Measurements from ENCODE around the gene NACA2.
"Not testable (repeated sequence)": the region's sequence is repeated elsewhere in the genome, so short reads cannot be mapped to it uniquely, and the experiment has no call there.

Gene NACA2

GRCh38 chr17:61571624-61572023, 19.4 kb downstream of the NACA2 start:
- no peak overlapping the region for H2AFZ ChIP-seq (ENCODE audit: low read depth, low read length)
- TF ChIP-seq CTCF (IDR thresholded peaks at IDR 0.05; ENCODE audit: borderline replicate concordance, extremely low read depth, low read length, poor library complexity, severe bottlenecking): no peak
- no peak for TF ChIP-seq EZH2 (IDR thresholded peaks at IDR 0.05; ENCODE audit: borderline replicate concordance, low read depth, low read length, severe bottlenecking)
- no peak overlapping the region for H3K4me3 ChIP-seq (ENCODE audit: low read depth in 1 of 2, low read length in 2 of 2)
- DNase-seq (no peak), ATAC-seq (ENCODE audit: insufficient read depth, low read depth) (no peak)
- H3K27me3 ChIP-seq (ENCODE audit: insufficient read depth, low read length, poor library complexity): no peaks in the 10 kb centered on the region
- H3K9me3 ChIP-seq (ENCODE audit: insufficient read depth, low read length, severe bottlenecking): peaks cover 8% of the 10 kb centered on the region
- no peak overlapping the region for H3K27ac ChIP-seq (ENCODE audit: low read length)
- H3K4me1 ChIP-seq (ENCODE audit: insufficient read depth, low read length): no peaks in the 10 kb centered on the region
- H4K20me1 ChIP-seq (ENCODE audit: insufficient read depth, low read length): no peaks in the 10 kb centered on the region
- H3K9ac ChIP-seq (ENCODE audit: low read depth, low read length): no peak overlapping the region
- H3K4me2 ChIP-seq (ENCODE audit: insufficient read depth, low read length): no peak overlapping the region
- H3K79me2 ChIP-seq (ENCODE audit: insufficient read depth, low read length): no peaks in the 10 kb centered on the region
- H3K36me3 ChIP-seq (ENCODE audit: insufficient read depth, low read length): no peaks in the 10 kb centered on the region

- DNase-seq (no peak), ATAC-seq (ENCODE audit: insufficient read depth, low read depth) (no peak)
- Histone ChIP-seq H3K4me3 (ENCODE audit: low read depth in 1 of 2, low read length in 2 of 2) (no peak overlapping the region), H3K4me1 (ENCODE audit: insufficient read depth, low read length) (no peaks in the 10 kb centered on the region), H3K27me3 (ENCODE audit: insufficient read depth, low read length, poor library complexity) (no peaks in the 10 kb centered on the region), H3K9ac (ENCODE audit: low read depth, low read length) (no peak overlapping the region), H4K20me1 (ENCODE audit: insufficient read depth, low read length) (no peaks in the 10 kb centered on the region), H3K27ac (ENCODE audit: low read length) (no peak overlapping the region), H2AFZ (ENCODE audit: low read depth, low read length) (no peak overlapping the region), H3K36me3 (ENCODE audit: insufficient read depth, low read length) (no peaks in the 10 kb centered on the region), H3K4me2 (ENCODE audit: insufficient read depth, low read length) (no peak overlapping the region), H3K79me2 (ENCODE audit: insufficient read depth, low read length) (no peaks in the 10 kb centered on the region), H3K9me3 (ENCODE audit: insufficient read depth, low read length, severe bottlenecking) (peaks cover 8% of the 10 kb centered on the region)
- TF ChIP-seq EZH2 (IDR thresholded peaks at IDR 0.05; ENCODE audit: borderline replicate concordance, low read depth, low read length, severe bottlenecking) (no peak), CTCF (IDR thresholded peaks at IDR 0.05; ENCODE audit: borderline replicate concordance, extremely low read depth, low read length, poor library complexity, severe bottlenecking) (no peak)
These were observed 20.9 kb downstream of the NACA2 start for GRCh38 chr17:61570118-61570517.

GRCh38 chr17:61569525-61569924, 21.5 kb downstream of the NACA2 start:
- H3K9ac ChIP-seq (ENCODE audit: low read depth, low read length); H3K27me3 ChIP-seq (ENCODE audit: insufficient read depth, low read length, poor library complexity); H3K36me3 ChIP-seq (ENCODE audit: insufficient read depth, low read length); H2AFZ ChIP-seq (ENCODE audit: low read depth, low read length); H3K4me2 ChIP-seq (ENCODE audit: insufficient read depth, low read length); ATAC-seq (ENCODE audit: insufficient read depth, low read depth); DNase-seq; H3K4me3 ChIP-seq (ENCODE audit: low read depth in 1 of 2, low read length in 2 of 2); H3K27ac ChIP-seq (ENCODE audit: low read length); H4K20me1 ChIP-seq (ENCODE audit: insufficient read depth, low read length); H3K9me3 ChIP-seq (ENCODE audit: insufficient read depth, low read length, severe bottlenecking); H3K79me2 ChIP-seq (ENCODE audit: insufficient read depth, low read length); H3K4me1 ChIP-seq (ENCODE audit: insufficient read depth, low read length): not testable (repeated sequence)

GRCh38 chr17:61568219-61569072, 22.6 kb downstream of the NACA2 start:
- no peak overlapping the region for H3K4me2 ChIP-seq (ENCODE audit: insufficient read depth, low read length)
- no peaks in the 10 kb centered on the region for H3K79me2 ChIP-seq (ENCODE audit: insufficient read depth, low read length)
- TF ChIP-seq EZH2 (IDR thresholded peaks at IDR 0.05; ENCODE audit: borderline replicate concordance, low read depth, low read length, severe bottlenecking) (no peak), CTCF (IDR thresholded peaks at IDR 0.05; ENCODE audit: borderline replicate concordance, extremely low read depth, low read length, poor library complexity, severe bottlenecking) (no peak)
- no peaks in the 10 kb centered on the region for H3K36me3 ChIP-seq (ENCODE audit: insufficient read depth, low read length)
- H3K27ac ChIP-seq (ENCODE audit: low read length): no peak overlapping the region
- H4K20me1 ChIP-seq (ENCODE audit: insufficient read depth, low read length): no peaks in the 10 kb centered on the region
- H3K4me1 ChIP-seq (ENCODE audit: insufficient read depth, low read length): no peaks in the 10 kb centered on the region
- no peak overlapping the region for H3K9ac ChIP-seq (ENCODE audit: low read depth, low read length)
- no peak for ATAC-seq (ENCODE audit: insufficient read depth, low read depth)
- H2AFZ ChIP-seq (ENCODE audit: low read depth, low read length): no peak overlapping the region
- no peaks in the 10 kb centered on the region for H3K27me3 ChIP-seq (ENCODE audit: insufficient read depth, low read length, poor library complexity)
- H3K9me3 ChIP-seq (ENCODE audit: insufficient read depth, low read length, severe bottlenecking): peaks cover 8% of the 10 kb centered on the region
- no peak overlapping the region for H3K4me3 ChIP-seq (ENCODE audit: low read depth in 1 of 2, low read length in 2 of 2)
- no peak for DNase-seq

All from DND-41 (cell line).